Erythroblast (primary cell): ENCODE results near the gene ZNF654.

Experiments
- DNase-seq, 2 experiments: peaks; one replicate each; lab custom pipeline; 2025; lab: John Stamatoyannopoulos, UW
- GATA1 ChIP-seq: IDR thresholded peaks from 2 replicates; pipeline ENCODE4 v1.6.1; 2011; ENCODE audit warnings: low read depth, mild to moderate bottlenecking, control low read depth, low read length, moderate library complexity
- POLR2A ChIP-seq: IDR thresholded peaks from 2 replicates; pipeline ENCODE4 v1.6.1; 2011; ENCODE audit warnings: mild to moderate bottlenecking, low read length

ZNF654 gene

GRCh38 chr3:88141458-88142083, 82.5 kb downstream of the ZNF654 start:
- TF ChIP-seq POLR2A, result no peak
- no peak for TF ChIP-seq GATA1
- DNase-seq, result no peak

GRCh38 chr3:88142094-88142624, 83.1 kb downstream of the ZNF654 start:
- TF ChIP-seq POLR2A (no peak), GATA1 (no peak)
- no peak for DNase-seq

GRCh38 chr3:88147261-88147660, 88.2 kb downstream of the ZNF654 start:
- TF ChIP-seq GATA1, result no peak
- TF ChIP-seq POLR2A, result no peak
- no peak for DNase-seq

- TF ChIP-seq GATA1, result no peak
- no peak for TF ChIP-seq POLR2A
- no peak for DNase-seq
Measured at GRCh38 chr3:88148651-88149050, 89.6 kb downstream of the ZNF654 start.

- TF ChIP-seq POLR2A (no peak), GATA1 (no peak)
- peak in 1 of 2 experiments; percentile 81 for DNase-seq
Measured at GRCh38 chr3:88149101-88149508, 90.0 kb downstream of the ZNF654 start.

- TF ChIP-seq GATA1 (no peak), POLR2A (peak; percentile 93)
- DNase-seq, result peak; percentile 93 to 94
Measured at GRCh38 chr3:88149509-88150362, 90.7 kb downstream of the ZNF654 start, which contains the start of gene C3orf38. TSS of gene C3orf38 (plus strand) at chr3:88149959. CDS start at chr3:88150053, 94 bp downstream.

- TF ChIP-seq POLR2A (no peak), GATA1 (no peak)
- DNase-seq, result peak; percentile 62 to 72
Measured at GRCh38 chr3:88150371-88150770, 91.3 kb downstream of the ZNF654 start.

- no peak for TF ChIP-seq GATA1
- TF ChIP-seq POLR2A, result no peak
Measured at GRCh38 chr3:88150806-88151205, 91.8 kb downstream of the ZNF654 start.

GRCh38 chr3:88151358-88151757, 92.3 kb downstream of the ZNF654 start:
- no peak for TF ChIP-seq POLR2A
- TF ChIP-seq GATA1, result no peak
- peak; percentile 38 to 45 for DNase-seq

More at GRCh38 chr3:88150806-88151205, 91.8 kb downstream of the ZNF654 start:
- DNase-seq, result peak; percentile 34 to 56

GRCh38 chr3:88152841-88153240, 93.8 kb downstream of the ZNF654 start:
- TF ChIP-seq GATA1 (no peak), POLR2A (no peak)
- no peak for DNase-seq

- DNase-seq, result no peak
- TF ChIP-seq GATA1 (no peak), POLR2A (no peak)
Measured at GRCh38 chr3:88166419-88166971, 107.4 kb downstream of the ZNF654 start.

GRCh38 chr3:88167173-88167572, 108.1 kb downstream of the ZNF654 start:
- TF ChIP-seq POLR2A, result no peak
- TF ChIP-seq GATA1, result no peak
- DNase-seq, result no peak

- DNase-seq, result no peak
Measured at GRCh38 chr3:88167704-88168103, 108.6 kb downstream of the ZNF654 start.

GRCh38 chr3:88168171-88168570, 109.1 kb downstream of the ZNF654 start:
- TF ChIP-seq GATA1 (no peak), POLR2A (no peak)
- DNase-seq, result no peak

More at GRCh38 chr3:88167704-88168103, 108.6 kb downstream of the ZNF654 start:
- TF ChIP-seq POLR2A, result no peak
- TF ChIP-seq GATA1, result no peak
